ENCODE measurements around the gene PROM1.

PROM1 gene

DNA sequence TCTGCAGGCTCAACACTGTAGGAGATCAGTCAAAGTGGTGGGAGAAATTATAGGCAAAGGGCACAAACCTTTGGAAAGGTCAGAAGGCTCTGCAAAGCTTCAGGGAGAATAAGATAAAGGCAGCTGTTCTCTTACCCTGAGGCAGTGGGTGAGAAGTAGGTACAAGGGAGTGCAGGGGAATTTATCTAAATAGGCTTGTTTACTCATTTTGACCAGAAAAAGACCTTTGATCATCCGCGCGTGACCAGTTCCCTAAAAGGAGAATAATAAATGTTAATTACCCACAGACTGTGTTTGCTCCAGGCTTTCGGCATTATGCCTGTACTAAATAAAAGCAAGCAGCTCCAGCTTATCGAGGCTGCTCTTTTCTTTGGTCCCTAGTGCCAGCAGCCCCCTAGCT, 130.2 kb downstream of the PROM1 start:
- in situ Hi-C loops (cut with MboI; ENCODE audit: low sequenced_read_pairs), result no loop called here

DNA sequence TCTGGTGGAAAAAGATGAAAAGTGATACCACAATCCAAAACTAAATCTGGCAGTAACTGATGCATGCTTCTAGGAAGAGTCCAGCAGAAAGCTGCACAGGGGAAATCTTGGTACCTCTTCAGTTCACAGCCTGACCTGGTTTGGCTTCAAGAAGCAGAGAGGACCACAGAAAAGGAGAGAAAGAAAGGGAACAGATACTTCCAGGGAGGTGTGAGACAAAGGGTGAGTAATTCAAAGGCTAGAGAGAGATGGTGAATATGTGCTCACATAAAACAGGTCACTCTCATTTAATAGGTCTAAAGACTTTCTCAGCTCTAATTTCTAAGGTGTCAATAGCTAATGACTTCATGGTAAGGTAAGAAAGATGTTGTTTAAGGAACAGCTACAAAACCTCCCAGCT, 132.0 kb downstream of the PROM1 start:
- in situ Hi-C loops (cut with MboI; ENCODE audit: low sequenced_read_pairs), result no loop called here

DNA sequence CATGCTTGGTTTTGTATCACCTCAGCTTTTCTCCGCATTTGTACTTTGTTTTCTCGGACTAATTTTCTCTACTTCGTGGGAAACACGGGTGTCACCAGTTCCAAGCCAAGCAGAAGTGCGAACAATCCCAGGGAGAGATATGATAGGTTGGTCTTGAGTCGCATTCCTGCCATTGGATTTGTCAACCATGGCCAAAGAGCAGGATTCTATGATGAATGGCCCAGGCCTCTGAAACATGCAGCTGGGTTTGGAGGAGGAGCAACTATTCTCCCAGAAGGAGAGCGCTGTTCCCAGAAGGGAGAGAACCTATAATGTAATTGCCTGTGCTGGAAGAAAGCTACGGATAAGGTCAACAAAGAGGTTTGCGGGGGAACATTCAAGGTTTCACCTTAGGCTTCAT, 135.0 kb downstream of the PROM1 start:
- in situ Hi-C loops (cut with MboI; ENCODE audit: low sequenced_read_pairs), result no loop called here

DNA sequence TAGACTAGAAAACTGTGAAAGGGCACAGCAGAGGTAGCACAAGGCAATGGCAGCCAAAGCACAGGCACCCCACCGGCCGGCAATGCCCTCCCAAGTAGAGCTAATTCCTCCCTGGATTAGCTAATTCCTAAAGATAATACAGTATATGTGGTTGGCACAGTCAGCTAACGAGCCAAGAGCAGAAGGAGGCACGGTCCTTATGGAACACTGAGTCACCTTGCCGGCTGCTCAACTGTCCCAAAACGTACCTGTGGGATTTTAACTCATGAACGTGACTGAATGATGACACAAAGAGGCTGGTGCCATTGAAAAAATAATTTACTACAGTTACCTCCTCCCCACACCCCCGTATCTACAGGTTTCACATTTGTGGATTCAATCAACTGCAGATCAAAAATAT, 136.1 kb downstream of the PROM1 start:
- in situ Hi-C loops (cut with MboI; ENCODE audit: low sequenced_read_pairs), result no loop called here

DNA sequence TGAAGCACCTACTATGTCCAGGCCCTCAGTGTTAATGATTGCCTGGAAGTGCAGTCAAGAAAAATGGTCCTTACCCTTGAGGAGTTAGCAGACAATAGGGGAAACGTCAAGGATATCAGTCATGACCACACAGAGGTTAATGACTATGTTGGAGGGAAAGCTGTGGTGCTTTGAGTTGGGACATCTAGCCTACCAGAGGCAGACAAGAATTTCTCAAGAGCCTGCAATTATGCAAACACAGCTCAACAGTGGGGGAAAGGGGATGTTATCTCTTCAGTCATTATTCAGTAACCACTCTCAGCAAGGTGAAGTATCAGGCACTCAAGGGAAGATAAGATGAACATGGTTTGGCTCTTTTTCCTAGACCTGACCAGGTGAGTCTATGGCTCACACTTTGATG, 138.3 kb downstream of the PROM1 start:
- in situ Hi-C loops (cut with MboI; ENCODE audit: low sequenced_read_pairs), result no loop called here

DNA sequence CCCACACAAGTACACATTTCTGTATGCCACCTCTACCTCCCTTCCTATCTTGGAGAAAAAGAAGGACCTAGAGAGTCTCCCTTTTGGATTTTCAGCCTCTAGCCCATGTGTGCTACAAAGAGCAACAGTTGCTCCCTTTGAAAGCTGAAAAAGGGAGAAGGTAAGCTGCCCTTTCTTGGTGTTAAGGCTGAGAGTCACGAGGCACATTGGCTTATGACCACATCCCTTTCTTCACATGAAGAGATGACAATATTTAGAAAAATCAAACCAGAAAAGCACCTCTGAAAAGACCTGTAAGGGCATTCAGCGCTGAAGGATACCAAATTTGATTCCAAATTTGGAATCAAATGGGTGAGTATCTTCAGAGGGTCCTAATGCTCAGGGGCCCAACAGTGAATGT, 138.9 kb downstream of the PROM1 start:
- in situ Hi-C loops (cut with MboI; ENCODE audit: low sequenced_read_pairs), result no loop called here

DNA sequence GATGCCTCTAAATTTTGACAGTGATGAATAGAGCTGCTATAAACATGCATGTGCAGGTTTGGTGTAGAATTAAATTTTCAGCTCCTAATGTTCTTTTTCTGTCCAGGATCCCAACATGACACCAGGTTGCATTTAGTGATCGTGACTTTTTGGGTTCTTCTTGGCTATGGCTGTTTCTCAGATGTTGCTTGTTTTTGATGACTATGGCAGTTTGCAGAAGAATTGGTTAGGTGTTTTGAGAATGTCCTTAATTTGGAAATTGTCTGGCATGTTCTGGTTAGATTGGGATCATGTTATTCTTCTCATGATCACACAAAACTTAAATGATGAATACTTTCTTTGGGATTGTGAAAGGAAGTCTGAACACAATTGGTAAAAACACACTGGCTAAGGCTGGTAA, 141.5 kb downstream of the PROM1 start:
- in situ Hi-C loops (cut with MboI; ENCODE audit: low sequenced_read_pairs), result no loop called here

DNA sequence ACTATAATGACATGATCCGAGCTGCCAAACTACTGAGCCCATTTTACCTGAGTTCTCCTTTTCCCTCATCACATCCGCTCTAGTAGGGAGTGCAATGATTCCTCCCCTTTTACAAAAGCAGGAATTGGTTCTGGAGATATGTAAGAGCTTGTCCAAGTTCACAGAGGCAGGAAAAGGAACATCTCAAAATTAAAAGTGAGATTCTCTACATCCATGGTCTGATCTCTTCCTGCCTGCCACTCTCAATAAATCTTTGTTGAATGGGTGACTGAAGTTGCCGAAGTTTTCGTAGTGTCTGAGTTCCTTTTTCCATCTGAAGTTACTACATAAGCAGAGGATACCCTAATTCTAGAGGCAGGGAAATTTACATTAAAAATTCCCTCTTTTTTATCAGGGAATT, 145.2 kb downstream of the PROM1 start, which contains the start of gene FGFBP1:
TSS of gene FGFBP1 (minus strand) at position 101 of the 400 bp plus-strand sequence. CDS start 2,108 bp downstream, outside the sequence.
- in situ Hi-C loops (cut with MboI; ENCODE audit: low sequenced_read_pairs), result no loop called here

DNA sequence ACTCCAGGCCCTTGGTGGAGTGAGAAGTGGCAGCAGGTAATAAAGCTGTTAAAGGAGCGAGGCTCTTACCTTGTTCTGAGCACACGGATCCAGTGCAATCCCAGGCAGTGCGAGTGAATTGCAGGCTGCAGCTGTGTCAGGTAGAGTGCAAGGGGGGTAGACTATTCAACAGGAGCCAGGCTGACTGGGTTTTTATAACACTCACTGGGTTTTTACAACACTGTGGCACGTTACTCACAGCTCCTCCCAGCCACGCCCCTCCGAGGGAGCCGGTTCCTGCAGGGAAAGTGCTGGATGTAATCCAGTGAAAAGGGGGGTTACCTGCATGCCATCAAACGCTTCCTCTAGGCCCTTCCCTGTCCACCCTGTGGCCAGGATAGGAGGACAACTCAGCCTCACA, 145.6 kb downstream of the PROM1 start:
- in situ Hi-C loops (cut with MboI; ENCODE audit: low sequenced_read_pairs), result no loop called here

DNA sequence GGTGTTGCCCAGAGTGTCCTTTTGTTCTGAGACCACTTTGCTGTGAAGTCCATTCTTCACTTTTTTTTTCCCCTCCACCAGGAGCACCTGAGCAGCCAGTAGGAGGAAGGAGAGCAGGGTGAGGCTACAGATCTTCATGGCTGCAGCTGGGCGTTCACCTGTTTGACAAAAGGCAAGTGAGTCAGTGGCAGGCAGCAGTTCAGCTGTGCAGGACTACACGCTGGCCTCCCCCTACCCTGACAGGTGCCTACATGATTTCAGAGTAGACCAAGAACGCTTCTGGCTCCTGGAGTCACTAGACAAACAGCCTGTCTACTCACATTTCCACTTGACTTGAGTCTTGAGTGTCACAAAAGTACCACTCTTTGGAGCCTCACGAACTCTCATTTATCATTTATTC, 147.3 kb downstream of the PROM1 start:
- in situ Hi-C loops (cut with MboI; ENCODE audit: low sequenced_read_pairs), result no loop called here

DNA sequence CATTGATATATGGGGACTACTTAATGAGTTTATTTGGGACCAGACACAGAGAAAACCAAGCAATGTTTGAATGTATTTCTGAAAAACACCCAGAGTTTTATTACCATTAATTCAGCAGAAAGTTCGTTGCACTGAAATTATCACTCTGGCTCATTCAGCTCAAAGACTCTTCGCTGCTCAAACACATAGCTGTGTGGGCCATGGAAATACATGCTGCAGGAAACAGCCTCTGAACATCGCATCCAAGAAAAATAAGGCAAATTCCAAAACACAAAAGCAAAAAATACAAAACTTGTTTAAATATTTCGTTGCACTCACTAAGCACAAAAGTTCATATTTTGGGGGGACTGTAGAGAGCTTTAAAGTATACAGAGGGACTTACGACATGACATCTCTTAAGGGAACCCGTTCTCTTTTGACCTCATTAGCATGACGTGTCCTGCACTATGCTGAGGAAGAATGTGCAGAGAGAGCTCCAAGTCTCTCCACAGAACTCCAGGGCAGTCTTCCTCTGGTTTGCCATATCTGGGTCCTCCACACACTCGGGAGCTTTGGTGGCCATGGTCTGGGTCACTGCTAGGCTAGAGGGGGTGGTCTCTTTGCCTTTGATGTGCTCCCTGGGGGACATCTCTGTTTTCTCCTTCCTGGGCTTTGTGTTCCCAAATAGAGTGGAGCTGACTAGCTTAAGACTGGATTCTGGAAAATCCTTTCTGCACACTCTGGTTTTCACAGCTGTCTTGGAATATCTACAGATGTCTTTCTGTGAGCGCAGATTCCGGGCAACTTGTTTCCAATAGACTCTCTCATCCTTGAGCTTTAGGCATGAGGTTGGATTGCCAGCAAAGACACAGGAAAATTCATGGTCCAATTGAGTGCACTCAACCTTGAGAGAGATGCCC, 148.1 kb downstream of the PROM1 start:
- in situ Hi-C loops (cut with MboI; ENCODE audit: low sequenced_read_pairs), result no loop called here

DNA sequence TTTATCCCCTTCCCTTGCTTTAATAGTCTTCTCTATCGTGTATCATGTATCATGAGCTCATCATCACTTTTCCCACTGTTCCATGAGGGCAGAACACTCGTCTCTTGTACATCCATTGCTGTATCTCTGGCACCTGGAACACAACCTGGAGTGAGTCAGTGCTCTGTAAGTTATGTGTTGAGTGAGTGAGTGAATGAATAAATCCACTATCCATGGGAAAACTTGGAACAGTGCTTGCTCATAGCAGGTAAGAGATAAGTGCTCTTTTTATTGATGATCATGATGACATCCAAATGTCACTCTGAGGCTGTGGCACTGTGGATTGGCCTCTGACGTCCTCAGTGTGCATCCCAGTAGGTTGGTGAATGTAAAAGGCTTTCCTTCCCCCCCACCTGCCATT, 149.6 kb downstream of the PROM1 start:
- in situ Hi-C loops (cut with MboI; ENCODE audit: low sequenced_read_pairs), result no loop called here

DNA sequence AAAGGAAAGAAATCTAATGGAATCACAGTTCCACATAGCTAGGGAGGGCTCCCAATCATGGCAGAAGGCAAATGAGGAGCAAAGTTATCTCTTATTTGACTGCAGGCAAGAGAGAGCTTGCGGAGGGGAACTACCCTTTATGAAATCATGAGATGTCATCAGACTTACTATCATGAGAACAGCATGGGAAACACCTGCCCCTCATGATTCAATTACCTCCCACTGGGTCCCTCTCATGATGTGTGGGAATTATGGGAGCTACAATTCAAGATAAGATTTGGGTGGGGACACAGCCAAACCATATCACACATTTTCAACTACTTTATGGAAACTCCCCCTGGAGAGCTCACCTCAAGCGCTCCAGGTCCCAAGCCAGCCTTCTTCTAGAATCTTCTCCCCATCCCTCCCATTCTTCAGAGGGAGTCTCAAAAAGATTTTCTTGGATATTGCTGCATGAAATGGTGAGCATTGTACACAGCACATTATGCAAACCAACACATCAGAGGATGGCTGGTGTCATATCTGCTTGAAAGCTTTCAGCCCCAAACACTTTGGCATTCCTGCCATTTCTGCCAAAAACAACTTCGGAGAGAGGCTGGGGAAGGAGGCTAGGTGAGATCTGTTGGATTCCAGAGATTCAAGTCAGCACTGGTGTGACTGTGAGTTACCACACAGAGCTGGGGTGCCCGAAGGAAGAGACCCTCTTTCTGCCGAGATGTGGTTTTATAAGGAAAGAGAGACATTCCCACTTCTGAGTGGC, 152.2 kb downstream of the PROM1 start:
- in situ Hi-C loops (cut with MboI; ENCODE audit: low sequenced_read_pairs), result no loop called here

DNA sequence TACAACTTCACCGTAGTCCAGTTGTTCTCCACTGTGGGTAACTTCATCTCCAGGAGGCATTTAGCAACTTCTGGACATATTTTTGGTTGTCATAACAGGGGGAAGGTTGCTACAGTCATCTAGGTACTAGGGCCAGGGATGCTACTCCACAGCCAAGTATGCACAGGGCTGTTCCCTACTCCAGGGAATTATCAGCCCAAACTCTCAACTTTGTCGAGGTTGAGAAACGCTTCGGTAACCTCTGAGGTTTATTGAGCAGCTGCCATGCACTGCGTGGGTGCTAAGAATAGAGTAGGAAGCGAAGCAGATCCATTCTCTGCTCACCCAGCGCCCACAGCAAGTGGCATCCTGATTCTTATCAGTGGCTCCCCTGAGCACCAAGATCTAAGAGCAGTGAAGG, 153.5 kb downstream of the PROM1 start:
- in situ Hi-C loops (cut with MboI; ENCODE audit: low sequenced_read_pairs), result no loop called here

DNA sequence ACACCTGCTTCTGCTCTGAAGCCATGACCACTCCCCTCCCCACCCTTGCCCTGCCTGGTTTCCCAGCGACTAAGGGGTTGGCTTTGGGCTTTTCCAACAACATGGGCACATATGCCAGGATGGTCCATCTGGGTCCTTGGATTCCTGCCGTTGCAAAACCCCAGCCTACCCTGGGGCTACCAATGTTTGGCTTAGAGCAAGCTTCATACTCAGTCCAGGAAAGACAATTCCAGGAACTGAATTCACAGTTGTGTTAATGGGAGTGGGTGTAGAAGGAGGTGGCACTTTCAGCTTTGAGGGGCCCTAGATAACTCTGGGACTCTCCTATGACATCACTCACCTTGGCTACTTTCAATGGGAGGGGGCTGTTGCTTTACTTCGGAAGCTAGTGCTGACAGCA, 154.3 kb downstream of the PROM1 start:
- in situ Hi-C loops (cut with MboI; ENCODE audit: low sequenced_read_pairs), result no loop called here

DNA sequence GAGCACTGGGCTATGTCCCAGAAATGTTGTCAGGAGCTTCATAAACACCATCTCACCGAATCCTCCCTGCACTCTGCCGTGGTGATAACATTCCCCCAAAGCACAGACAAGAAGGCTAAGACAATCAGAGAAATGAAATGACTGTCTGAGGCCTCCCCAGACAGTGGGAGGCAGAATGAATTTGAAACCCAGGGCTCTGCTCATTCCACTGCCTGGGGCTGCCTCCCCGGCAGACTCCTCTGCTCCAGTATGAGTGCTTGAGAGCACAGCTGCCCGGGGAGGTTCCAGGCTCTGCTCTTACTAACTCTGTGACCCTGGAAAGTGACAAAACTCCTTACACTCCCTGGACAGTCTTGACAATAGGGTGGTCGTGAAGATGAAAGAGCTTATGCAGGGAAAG, 154.9 kb downstream of the PROM1 start:
- in situ Hi-C loops (cut with MboI; ENCODE audit: low sequenced_read_pairs), result no loop called here

DNA sequence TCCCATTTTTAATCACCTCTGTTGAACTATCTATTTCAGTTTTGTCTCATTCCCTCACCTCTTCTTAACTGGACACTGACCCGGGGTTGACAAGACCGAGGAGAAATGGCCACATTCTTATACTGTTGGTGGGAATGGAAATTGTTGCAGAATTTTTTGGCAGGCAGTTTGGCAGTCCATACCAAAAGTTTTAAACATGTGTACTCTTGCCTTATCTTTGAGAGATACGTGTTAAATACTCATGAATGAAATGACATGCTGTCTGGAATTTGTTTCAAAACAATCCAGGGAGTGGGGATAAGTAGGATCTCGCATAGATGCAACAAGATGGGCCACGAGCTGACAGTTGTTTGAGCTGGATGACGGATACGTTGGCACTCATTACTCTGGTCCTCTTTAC, 157.3 kb downstream of the PROM1 start:
- in situ Hi-C loops (cut with MboI; ENCODE audit: low sequenced_read_pairs), result no loop called here

DNA sequence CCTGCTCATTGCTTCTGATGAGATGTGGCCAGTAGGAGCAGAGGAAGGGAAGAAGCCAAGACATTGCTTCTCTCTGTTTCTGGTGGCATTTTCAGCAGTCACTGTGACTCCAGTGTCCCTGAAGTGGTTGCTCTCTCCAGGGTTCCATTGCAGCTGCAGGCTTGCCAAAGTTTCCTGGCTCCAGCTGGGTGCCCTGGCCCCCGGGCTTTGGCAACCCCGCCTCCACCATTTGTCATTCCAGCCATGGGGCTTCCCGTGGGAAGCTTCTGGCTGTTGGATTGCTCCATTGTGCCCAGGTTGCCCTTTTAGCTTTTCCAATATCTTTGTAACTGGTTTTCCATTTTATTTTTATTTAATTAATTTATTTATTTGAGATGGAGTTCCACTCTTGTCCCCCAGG, 158.0 kb downstream of the PROM1 start:
- in situ Hi-C loops (cut with MboI; ENCODE audit: low sequenced_read_pairs), result no loop called here

DNA sequence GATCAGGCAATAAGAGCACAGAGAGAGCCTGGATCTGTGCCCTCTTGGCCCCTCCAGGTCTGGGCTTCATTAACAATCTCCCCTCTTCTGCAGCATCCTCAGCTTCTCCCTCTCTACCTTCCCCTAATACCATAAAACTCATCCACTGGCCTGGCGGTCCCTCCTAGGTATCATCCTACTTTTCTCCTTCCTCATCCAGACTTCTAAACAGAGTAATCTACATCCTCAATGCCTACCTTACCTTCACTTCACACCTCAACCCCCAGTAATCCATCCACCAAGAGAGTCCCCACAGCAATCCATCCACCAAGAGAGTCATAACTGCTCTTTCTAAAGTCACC, 162.3 kb downstream of the PROM1 start:
- in situ Hi-C loops (cut with MboI; ENCODE audit: low sequenced_read_pairs), result no loop called here

DNA sequence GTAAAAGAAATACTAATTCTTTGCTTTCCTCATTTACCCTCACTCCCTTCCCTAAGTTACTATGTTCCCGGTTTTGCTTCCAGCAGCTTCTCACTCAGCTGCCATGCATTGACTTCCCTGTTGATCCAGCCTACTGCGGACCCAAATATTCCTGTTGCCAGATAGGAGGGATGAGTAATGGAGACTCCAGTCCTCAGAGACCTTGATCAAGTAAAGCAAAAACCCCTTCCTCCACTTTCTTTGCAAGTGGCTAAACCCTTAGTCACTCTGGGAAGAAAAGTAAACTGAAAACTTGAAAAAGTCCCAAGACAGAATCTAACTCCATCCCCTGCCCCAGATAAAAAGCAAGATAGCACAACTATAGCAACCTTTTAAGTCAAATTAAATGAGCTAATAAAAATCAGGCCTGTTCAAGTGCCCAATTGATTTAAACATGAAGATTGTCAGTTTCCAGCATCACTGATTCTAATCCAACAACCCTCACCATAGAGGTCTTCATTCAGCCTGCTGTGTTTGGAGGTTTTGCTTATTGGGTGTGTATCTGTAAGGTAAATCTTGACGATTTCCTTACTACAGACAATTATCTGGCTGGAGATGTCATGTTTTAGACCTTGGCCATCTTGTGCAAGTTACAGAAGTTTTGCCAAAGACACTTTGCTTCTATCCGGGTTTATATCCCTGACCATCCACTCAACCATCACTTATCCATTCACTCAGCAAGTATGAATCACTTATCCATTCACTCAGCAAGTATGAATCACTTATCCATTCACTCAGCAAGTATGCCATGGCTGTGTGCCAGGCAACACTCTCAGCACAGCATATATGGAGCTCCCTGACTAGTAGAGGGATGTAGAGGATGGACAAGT, 162.9 kb downstream of the PROM1 start:
- in situ Hi-C loops (cut with MboI; ENCODE audit: low sequenced_read_pairs), result no loop called here

DNA sequence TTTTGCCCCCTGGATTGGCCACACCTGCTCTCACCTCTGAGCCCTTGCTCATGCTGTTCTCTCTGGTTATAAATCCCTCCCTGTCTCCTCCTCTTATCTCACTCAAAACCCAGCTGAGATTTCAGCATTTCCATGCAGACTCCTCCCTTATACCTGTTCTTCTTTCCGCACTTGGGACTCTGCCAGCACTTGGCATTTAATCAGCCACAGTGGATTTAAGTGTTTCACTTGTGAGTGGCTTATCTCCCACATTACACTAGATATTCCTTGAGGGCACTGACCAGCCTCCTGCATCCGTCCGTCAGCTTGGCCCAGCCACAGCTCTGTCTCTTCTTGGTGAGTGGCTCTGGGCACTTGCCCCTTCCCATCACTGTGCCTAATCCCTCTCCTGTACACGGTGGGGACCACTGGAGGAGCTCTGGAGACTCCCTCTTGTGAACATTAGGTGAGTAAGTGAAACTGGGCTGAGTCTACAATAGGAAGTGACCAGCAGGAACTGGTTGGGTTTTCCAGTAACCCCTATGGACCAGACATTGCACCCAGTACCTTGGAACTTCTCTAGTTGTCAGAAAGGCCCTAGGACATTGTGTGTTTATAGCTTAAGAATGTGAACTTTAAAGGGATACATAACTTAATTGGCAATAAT, 165.2 kb downstream of the PROM1 start:
- in situ Hi-C loops (cut with MboI; ENCODE audit: low sequenced_read_pairs), result no loop called here
